Common myeloid progenitor, CD34-positive (primary cell): ENCODE data around the gene FASLG.
A peak's percentile ranks its signal among the peaks of the same experiment; 100 is the strongest.

Source experiments
- CTCF ChIA-PET: fragments of 350-600 bp; sonication (Branson Sonifier 250); formaldehyde crosslinking; loops from one replicate; lab custom pipeline; 2021; ENCODE audit warnings: antibody characterized with exemption; lab: Charles Lee
- POLR2A ChIA-PET: fragments of 350-600 bp; sonication (Branson Sonifier 250); formaldehyde crosslinking; loops from one replicate; lab custom pipeline; 2021; ENCODE audit warnings: antibody characterized with exemption; lab: Charles Lee
- DNase-seq, 3 donors: peaks; one replicate each; pipeline versions ENCODE4 v3.0.0 to v3.0.0-alpha.2; 2013
- H3K27ac ChIP-seq, 2 experiments: 1 replicate in 1 of 2; 2 replicates in 1 of 2; pipeline ENCODE4 v1.7.0; 2013; ENCODE audit warnings: inconsistent platforms in 2 of 2, low read length in 2 of 2, mild to moderate bottlenecking in 2 of 2, low read depth in 1 of 2, moderate library complexity in 1 of 2; ENCODE audit not compliant: severe bottlenecking in 2 of 2, insufficient read depth in 1 of 2, poor library complexity in 1 of 2
- H3K27me3 ChIP-seq, 5 experiments: replicated peaks in 2 of 5; 1 replicate in 3 of 5; 2 replicates in 2 of 5; pipeline versions ENCODE4 v1.6.1 to v1.7.0; 2013; ENCODE audit warnings: low read length in 4 of 5, mild to moderate bottlenecking in 2 of 5, moderate library complexity in 2 of 5, inconsistent platforms in 1 of 5; ENCODE audit not compliant: insufficient read depth in 5 of 5, control insufficient read depth in 4 of 5
- H3K36me3 ChIP-seq, 4 experiments: 1 replicate in 2 of 4; 2 replicates in 2 of 4; pipeline versions ENCODE4 v1.6.1 to v1.7.0; 2013; ENCODE audit warnings: low read length in 3 of 4, control low read depth in 1 of 4, mild to moderate bottlenecking in 1 of 4; ENCODE audit not compliant: control insufficient read depth in 4 of 4, insufficient read depth in 4 of 4
- H3K4me1 ChIP-seq, 4 experiments: 1 replicate in 3 of 4; 2 replicates in 1 of 4; pipeline versions ENCODE4 v1.6.1 to v1.7.1; 2013; ENCODE audit warnings: low read length in 3 of 4, mild to moderate bottlenecking in 3 of 4, control low read depth in 1 of 4, inconsistent platforms in 1 of 4, moderate library complexity in 1 of 4; ENCODE audit not compliant: control insufficient read depth in 4 of 4, insufficient read depth in 4 of 4; ENCODE audit errors: control extremely low read depth in 1 of 4
- H3K4me3 ChIP-seq, 7 experiments: 1 replicate in 4 of 7; 2 replicates in 3 of 7; pipeline versions ENCODE4 v1.5.1 to v1.7.0; 2013; ENCODE audit warnings: mild to moderate bottlenecking in 7 of 7, low read length in 6 of 7, moderate library complexity in 6 of 7, inconsistent platforms in 2 of 7, low read depth in 2 of 7, control low read depth in 1 of 7; ENCODE audit not compliant: insufficient read depth in 4 of 7, control insufficient read depth in 1 of 7; ENCODE audit errors: extremely low read depth in 1 of 7
- H3K9me3 ChIP-seq, 5 experiments: 1 replicate in 4 of 5; 2 replicates in 1 of 5; pipeline versions ENCODE4 v1.6.1 to v1.7.1; 2013; ENCODE audit warnings: low read length in 4 of 5, mild to moderate bottlenecking in 2 of 5, inconsistent platforms in 1 of 5, low read depth in 1 of 5, moderate library complexity in 1 of 5; ENCODE audit not compliant: control insufficient read depth in 4 of 5, insufficient read depth in 2 of 5; ENCODE audit errors: control extremely low read depth in 1 of 5
- WGBS: methylation state at CpG from one replicate; pipeline ENCODE4 v1.1.5; 2013; ENCODE audit not compliant: insufficient coverage; 5-methylcytosine and 5-hydroxymethylcytosine counted together

FASLG gene

DNA sequence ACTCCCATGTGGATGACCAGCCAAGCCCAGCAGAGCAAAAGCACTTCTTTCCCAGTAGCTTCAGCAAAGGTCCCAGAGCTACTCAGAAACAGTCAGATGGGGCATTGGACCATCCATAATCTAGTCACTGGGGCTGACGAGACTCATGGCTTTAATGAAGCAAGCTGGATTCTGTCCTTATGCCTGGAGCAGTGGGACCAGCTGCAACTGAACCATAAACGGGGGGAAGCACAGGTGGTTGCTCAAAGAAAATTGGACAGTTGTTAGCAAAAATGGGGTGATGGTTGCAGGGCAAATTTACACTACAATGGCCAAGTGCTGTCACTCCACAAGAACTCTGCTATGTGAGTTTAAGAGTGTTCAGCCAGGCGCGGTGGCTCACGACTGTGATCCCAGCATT, 17.4 kb upstream of the FASLG start:
- no peaks in the 10 kb centered on the region for H3K36me3 ChIP-seq
- H3K9me3 ChIP-seq: no peaks in the 10 kb centered on the region
- POLR2A ChIA-PET: interaction anchor here (0.6 kb wide), 1 partner anchor 368 kb away, joined by 3 read pairs; no protein-coding TSS in a partner anchor
- CTCF ChIA-PET: interaction anchor here (0.8 to 1.6 kb wide), 3 partner anchors 19 to 86 kb away, joined by 3 to 5 read pairs (median 3); no protein-coding TSS in a partner anchor
- H3K27ac ChIP-seq: no peak overlapping the region
- no peak for DNase-seq
- peaks cover 0 to 27% (median 13%) of the 10 kb centered on the region in 4 experiments for H3K4me1 ChIP-seq
- no peaks in the 10 kb centered on the region for H3K27me3 ChIP-seq
- H3K4me3 ChIP-seq: no peak overlapping the region
- 100% methylated on average over 1 of the region's 5 CpGs for WGBS

- H3K4me1 ChIP-seq: peaks cover 0 to 31% (median 16%) of the 10 kb centered on the region in 4 experiments
- DNase-seq: no peak
- ChIA-PET POLR2A (interaction anchor here (1.5 kb wide), 1 partner anchor 9 kb away, joined by 5 read pairs; no protein-coding TSS in a partner anchor), CTCF (interaction anchor here (1.0 to 1.3 kb wide), 2 partner anchors 10 to 77 kb away, joined by 3 read pairs; no protein-coding TSS in a partner anchor)
- H3K9me3 ChIP-seq: no peaks in the 10 kb centered on the region
- peak overlapping the region in 2 of 7 experiments; percentile 38 to 48 for H3K4me3 ChIP-seq
- no peaks in the 10 kb centered on the region for H3K27me3 ChIP-seq
- H3K36me3 ChIP-seq: no peaks in the 10 kb centered on the region
- 94% methylated on average over 6 of the region's 6 CpGs for WGBS
- no peak overlapping the region for H3K27ac ChIP-seq
Measured at GRCh38 chr1:172642970-172643369, 15.9 kb upstream of the FASLG start.

DNA sequence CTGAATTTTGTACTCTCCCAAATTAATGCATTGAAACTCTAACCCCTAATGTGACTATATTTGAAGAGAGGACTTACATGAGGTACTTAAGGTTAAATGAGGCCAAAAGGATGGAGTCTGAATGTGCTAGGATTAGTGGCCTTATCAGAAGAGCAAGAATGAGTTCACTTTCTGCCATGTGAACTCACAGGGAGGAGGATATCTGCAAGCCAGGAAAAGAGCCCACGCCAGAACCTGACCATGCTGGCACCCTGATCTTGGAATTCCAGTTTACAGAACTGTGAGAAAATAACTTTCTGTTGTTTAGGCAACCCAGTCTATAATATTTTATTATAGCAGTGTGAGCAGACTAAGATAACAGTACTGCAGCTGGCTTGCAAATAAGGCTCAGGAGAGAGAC, 12.2 kb upstream of the FASLG start:
- H3K4me3 ChIP-seq: no peak overlapping the region

DNA sequence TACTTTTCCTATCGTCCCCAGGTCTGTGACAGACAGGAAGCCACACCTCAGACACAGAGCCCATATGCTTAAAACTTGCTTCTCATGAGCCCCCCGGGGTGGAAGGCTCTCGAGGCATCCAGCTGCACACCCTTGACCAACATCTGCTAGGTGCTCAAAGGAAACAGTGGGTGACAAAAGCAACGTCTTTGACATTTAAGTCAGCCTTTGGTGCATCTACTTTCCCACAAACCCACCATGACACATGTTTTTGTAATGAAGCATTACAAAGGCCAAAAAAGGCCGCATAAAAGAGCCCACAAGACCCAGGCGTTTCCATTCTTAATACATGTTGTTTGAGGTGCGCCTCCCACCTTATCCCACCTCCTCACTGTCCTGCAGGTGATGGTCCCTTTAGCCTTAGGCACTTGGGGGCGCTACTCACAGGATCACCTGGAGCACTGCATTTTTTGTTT, 11.8 kb upstream of the FASLG start:
- Histone ChIP-seq H3K27me3 (no peaks in the 10 kb centered on the region), H3K27ac (no peak overlapping the region), H3K9me3 (no peaks in the 10 kb centered on the region), H3K4me1 (peaks cover 0 to 22% (median 14%) of the 10 kb centered on the region in 4 experiments), H3K36me3 (no peaks in the 10 kb centered on the region), H3K4me3 (no peak overlapping the region)
- 65% methylated on average over 6 of the region's 8 CpGs for WGBS
- CTCF ChIA-PET: no interaction called here
- peak in 2 of 3 donors; percentile 38 to 53 for DNase-seq
- POLR2A ChIA-PET: no interaction called here

More for the DNA sequence above, 12.2 kb upstream of the FASLG start:
- H3K4me1 ChIP-seq: peaks cover 0 to 22% (median 14%) of the 10 kb centered on the region in 4 experiments
- ChIA-PET POLR2A (no interaction called here), CTCF (no interaction called here)
- H3K27ac ChIP-seq: no peak overlapping the region
- no peaks in the 10 kb centered on the region for H3K27me3 ChIP-seq
- WGBS: 100% methylated on average over 1 of the region's 1 CpG
- no peaks in the 10 kb centered on the region for H3K9me3 ChIP-seq
- no peaks in the 10 kb centered on the region for H3K36me3 ChIP-seq
- DNase-seq: no peak

DNA sequence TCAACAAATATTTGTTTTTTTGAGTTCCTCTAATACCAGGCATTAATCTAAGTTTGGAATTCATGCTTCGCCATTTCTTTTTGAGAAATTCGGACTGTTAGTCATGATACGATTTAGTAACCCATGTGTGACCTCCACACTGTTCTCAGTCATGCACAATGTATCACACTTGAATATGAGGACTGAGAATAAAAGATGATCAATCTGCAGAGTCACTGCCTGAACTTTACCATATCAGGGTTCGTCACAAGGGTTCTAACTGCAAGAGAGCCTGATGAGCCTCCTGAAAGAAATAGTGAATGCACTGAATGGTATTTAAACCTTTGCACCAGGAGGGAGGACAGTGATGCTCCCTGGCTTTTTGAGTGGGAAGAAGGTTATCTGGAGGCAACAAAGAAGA, 10.9 kb upstream of the FASLG start:
- no peaks in the 10 kb centered on the region for H3K36me3 ChIP-seq
- no peaks in the 10 kb centered on the region for H3K27me3 ChIP-seq
- WGBS: 93% methylated on average over 2 of the region's 4 CpGs
- ChIA-PET CTCF (no interaction called here), POLR2A (no interaction called here)
- H3K4me1 ChIP-seq: peaks cover 0 to 19% (median 12%) of the 10 kb centered on the region in 4 experiments
- no peaks in the 10 kb centered on the region for H3K9me3 ChIP-seq
- no peak overlapping the region for H3K27ac ChIP-seq
- no peak overlapping the region for H3K4me3 ChIP-seq
- no peak for DNase-seq

- no CpG with 5 or more reads among the region's 2 CpGs for WGBS
- peaks cover 0 to 7% (median 2%) of the 10 kb centered on the region in 4 experiments for H3K4me1 ChIP-seq
- no peak overlapping the region for H3K27ac ChIP-seq
- ChIA-PET POLR2A (no interaction called here), CTCF (interaction anchor here (0.6 to 1.3 kb wide), 2 partner anchors 18 to 41 kb away, joined by 3 to 4 read pairs; no protein-coding TSS in a partner anchor)
- H3K36me3 ChIP-seq: no peaks in the 10 kb centered on the region
- H3K4me3 ChIP-seq: no peak overlapping the region
- H3K9me3 ChIP-seq: no peaks in the 10 kb centered on the region
- no peaks in the 10 kb centered on the region for H3K27me3 ChIP-seq
- no peak for DNase-seq
Measured at GRCh38 chr1:172650474-172651193, 8.3 kb upstream of the FASLG start.
